DMS79 treated with DMSO at 0.1 percent for 48 hours (cell line): ENCODE data around the gene DEFB124.

Experiments used
- DNase-seq: peaks from one replicate; lab custom pipeline; 2025; lab: John Stamatoyannopoulos, UW

Gene DEFB124

GRCh38 chr20:31425797-31426196 lies 49.1 kb downstream of the DEFB124 start:
- no peak for DNase-seq

GRCh38 chr20:31418307-31418706 lies 56.6 kb downstream of the DEFB124 start:
- DNase-seq = no peak

GRCh38 chr20:31415653-31416052 lies 59.3 kb downstream of the DEFB124 start:
- no peak for DNase-seq
